ENCODE data around the gene DCLRE1C. TPM values are rescaled to one million over a fixed set of nuclear protein-coding genes. Genes with fewer than 3 reads are reported as not detected.
"Not testable (repeated sequence)": the region's sequence is repeated elsewhere in the genome, so short reads cannot be mapped to it uniquely, and the experiment has no call there.

The DCLRE1C gene
- total RNA-seq, 1 donor from 2014 or later: 15.5 TPM

- intact Hi-C loops (cut with micrococcal nuclease): loop anchor here (1.0 to 10.0 kb wide), 9 partner anchors 8 to 1615 kb away; partner anchors contain the start of genes CDNF, HSPA14, MSANTD7 and NMT2
- no peaks in the 10 kb centered on the region for H3K36me3 Mint-ChIP-seq (ENCODE audit: low read depth)
- DNase-seq (ENCODE audit: low spot score): peak; percentile 91
- H3K4me3 Mint-ChIP-seq: peak within 1 kb of the TSS; percentile 97
- H3K27me3 Mint-ChIP-seq (ENCODE audit: insufficient read depth): no peaks in the 10 kb centered on the region
- peaks cover 22% of the 10 kb centered on the region for H3K4me1 Mint-ChIP-seq (ENCODE audit: low read depth)
- no peaks in the 10 kb centered on the region for H3K9me3 Mint-ChIP-seq
- H3K27ac Mint-ChIP-seq: peak within 1 kb of the TSS; percentile 95
These were observed 5.5 kb upstream of the DCLRE1C start, which contains the start of gene MEIG1 for GRCh38 chr10:14959221-14960057. Gene MEIG1 (plus strand): TSS chr10:14959388. CDS start chr10:14966469, 7,081 bp downstream.

- H3K27me3 Mint-ChIP-seq (ENCODE audit: insufficient read depth): no peaks in the 10 kb centered on the region
- intact Hi-C loops (cut with micrococcal nuclease): loop anchor here (1.0 to 10.0 kb wide), 8 partner anchors 81 to 1614 kb away; partner anchors contain the start of genes CDNF, HSPA14, MSANTD7 and NMT2
- H3K4me1 Mint-ChIP-seq (ENCODE audit: low read depth): peaks cover 25% of the 10 kb centered on the region
- peak overlapping the region; percentile 97 for H3K4me3 Mint-ChIP-seq
- no peak for DNase-seq (ENCODE audit: low spot score)
- no peaks in the 10 kb centered on the region for H3K36me3 Mint-ChIP-seq (ENCODE audit: low read depth)
- no peaks in the 10 kb centered on the region for H3K9me3 Mint-ChIP-seq
- H3K27ac Mint-ChIP-seq: peak overlapping the region; percentile 95
These were observed 5.0 kb upstream of the DCLRE1C start for GRCh38 chr10:14958872-14959220.

- Mint-ChIP-seq H3K27ac (peak overlapping the region; percentile 95), H3K4me3 (peak overlapping the region; percentile 94), H3K9me3 (no peaks in the 10 kb centered on the region), H3K4me1 (ENCODE audit: low read depth) (peaks cover 51% of the 10 kb centered on the region), H3K27me3 (ENCODE audit: insufficient read depth) (no peaks in the 10 kb centered on the region), H3K36me3 (ENCODE audit: low read depth) (peaks cover 12% of the 10 kb centered on the region)
- intact Hi-C loops (cut with micrococcal nuclease): loop anchor here (1.0 to 10.0 kb wide), 8 partner anchors 77 to 1610 kb away; partner anchors contain the start of genes CDNF, HSPA14, MSANTD7 and RPP38
- DNase-seq (ENCODE audit: low spot score): no peak
These were observed 1.0 kb upstream of the DCLRE1C start for GRCh38 chr10:14954934-14955333.

GRCh38 chr10:14953424-14954000, 384 bp downstream of the DCLRE1C start:
- H3K27ac Mint-ChIP-seq: peak overlapping the region; percentile 95
- no peaks in the 10 kb centered on the region for H3K9me3 Mint-ChIP-seq
- intact Hi-C loops (cut with micrococcal nuclease): loop anchor here (5.0 to 10.0 kb wide), 3 partner anchors 306 to 1609 kb away; partner anchors contain the start of gene SEPHS1
- H3K4me1 Mint-ChIP-seq (ENCODE audit: low read depth): peaks cover 58% of the 10 kb centered on the region
- H3K27me3 Mint-ChIP-seq (ENCODE audit: insufficient read depth): no peaks in the 10 kb centered on the region
- peak overlapping the region; percentile 94 for H3K4me3 Mint-ChIP-seq
- peak; percentile 9 for DNase-seq (ENCODE audit: low spot score)
- H3K36me3 Mint-ChIP-seq (ENCODE audit: low read depth): peaks cover 18% of the 10 kb centered on the region

GRCh38 chr10:14952851-14953423, 959 bp downstream of the DCLRE1C start:
- Mint-ChIP-seq H3K4me3 (peak overlapping the region; percentile 94), H3K27ac (peak overlapping the region; percentile 95), H3K9me3 (no peaks in the 10 kb centered on the region), H3K27me3 (ENCODE audit: insufficient read depth) (no peaks in the 10 kb centered on the region), H3K36me3 (ENCODE audit: low read depth) (peaks cover 24% of the 10 kb centered on the region), H3K4me1 (ENCODE audit: low read depth) (peaks cover 55% of the 10 kb centered on the region)
- no peak for DNase-seq (ENCODE audit: low spot score)
- intact Hi-C loops (cut with micrococcal nuclease): loop anchor here (5.0 to 10.0 kb wide), 3 partner anchors 306 to 1608 kb away; partner anchors contain the start of gene SEPHS1

GRCh38 chr10:14949291-14949690, 4.6 kb downstream of the DCLRE1C start:
- no peaks in the 10 kb centered on the region for H3K9me3 Mint-ChIP-seq
- intact Hi-C loops (cut with micrococcal nuclease): no loop called here
- H3K27me3 Mint-ChIP-seq (ENCODE audit: insufficient read depth): no peaks in the 10 kb centered on the region
- DNase-seq (ENCODE audit: low spot score): no peak
- peaks cover 39% of the 10 kb centered on the region for H3K36me3 Mint-ChIP-seq (ENCODE audit: low read depth)
- peak overlapping the region; percentile 63 for H3K27ac Mint-ChIP-seq
- no peak overlapping the region for H3K4me3 Mint-ChIP-seq
- peaks cover 45% of the 10 kb centered on the region for H3K4me1 Mint-ChIP-seq (ENCODE audit: low read depth)

- DNase-seq (ENCODE audit: low spot score): no peak
- peaks cover 43% of the 10 kb centered on the region for H3K36me3 Mint-ChIP-seq (ENCODE audit: low read depth)
- no peak overlapping the region for H3K27ac Mint-ChIP-seq
- intact Hi-C loops (cut with micrococcal nuclease): no loop called here
- H3K4me1 Mint-ChIP-seq (ENCODE audit: low read depth): peaks cover 34% of the 10 kb centered on the region
- no peaks in the 10 kb centered on the region for H3K9me3 Mint-ChIP-seq
- H3K27me3 Mint-ChIP-seq (ENCODE audit: insufficient read depth): no peaks in the 10 kb centered on the region
- H3K4me3 Mint-ChIP-seq: no peak overlapping the region
These were observed 6.6 kb downstream of the DCLRE1C start for GRCh38 chr10:14947268-14947667.

GRCh38 chr10:14945108-14945507, 8.8 kb downstream of the DCLRE1C start:
- H3K27ac Mint-ChIP-seq: no peak overlapping the region
- H3K4me1 Mint-ChIP-seq (ENCODE audit: low read depth): peaks cover 20% of the 10 kb centered on the region
- intact Hi-C loops (cut with micrococcal nuclease): no loop called here
- H3K27me3 Mint-ChIP-seq (ENCODE audit: insufficient read depth): no peaks in the 10 kb centered on the region
- H3K36me3 Mint-ChIP-seq (ENCODE audit: low read depth): peaks cover 36% of the 10 kb centered on the region
- no peak overlapping the region for H3K4me3 Mint-ChIP-seq
- no peak for DNase-seq (ENCODE audit: low spot score)
- no peaks in the 10 kb centered on the region for H3K9me3 Mint-ChIP-seq

- H3K4me3 Mint-ChIP-seq; intact Hi-C loops (cut with micrococcal nuclease); H3K27ac Mint-ChIP-seq; H3K9me3 Mint-ChIP-seq; DNase-seq (ENCODE audit: low spot score); H3K27me3 Mint-ChIP-seq (ENCODE audit: insufficient read depth): not testable (repeated sequence)
- peaks cover 14% of the 10 kb centered on the region for H3K4me1 Mint-ChIP-seq (ENCODE audit: low read depth)
- H3K36me3 Mint-ChIP-seq (ENCODE audit: low read depth): peaks cover 30% of the 10 kb centered on the region
These were observed 11.0 kb downstream of the DCLRE1C start for GRCh38 chr10:14942950-14943338.

- H3K27me3 Mint-ChIP-seq (ENCODE audit: insufficient read depth); H3K9me3 Mint-ChIP-seq; H3K4me3 Mint-ChIP-seq; intact Hi-C loops (cut with micrococcal nuclease); DNase-seq (ENCODE audit: low spot score): not testable (repeated sequence)
- Mint-ChIP-seq H3K4me1 (ENCODE audit: low read depth) (peaks cover 14% of the 10 kb centered on the region), H3K36me3 (ENCODE audit: low read depth) (peaks cover 28% of the 10 kb centered on the region), H3K27ac (peak overlapping the region; percentile 29)
These were observed 11.5 kb downstream of the DCLRE1C start for GRCh38 chr10:14942147-14942949.

GRCh38 chr10:14938971-14939370, 14.9 kb downstream of the DCLRE1C start:
- H3K36me3 Mint-ChIP-seq (ENCODE audit: low read depth): peaks cover 29% of the 10 kb centered on the region
- H3K4me1 Mint-ChIP-seq (ENCODE audit: low read depth); H3K9me3 Mint-ChIP-seq; H3K4me3 Mint-ChIP-seq; DNase-seq (ENCODE audit: low spot score); H3K27me3 Mint-ChIP-seq (ENCODE audit: insufficient read depth); H3K27ac Mint-ChIP-seq; intact Hi-C loops (cut with micrococcal nuclease): not testable (repeated sequence)

- Mint-ChIP-seq H3K27me3 (ENCODE audit: insufficient read depth) (no peaks in the 10 kb centered on the region), H3K9me3 (no peaks in the 10 kb centered on the region), H3K4me1 (ENCODE audit: low read depth) (no peaks in the 10 kb centered on the region), H3K27ac (no peak overlapping the region), H3K4me3 (no peak overlapping the region), H3K36me3 (ENCODE audit: low read depth) (peaks cover 38% of the 10 kb centered on the region)
- DNase-seq (ENCODE audit: low spot score): no peak
- intact Hi-C loops (cut with micrococcal nuclease): no loop called here
These were observed 17.3 kb downstream of the DCLRE1C start for GRCh38 chr10:14936584-14936983.

Data from activated T-helper 1 cell treated with anti-CD3 and anti-CD28 coated beads, Interleukin-12 subunit alpha, Interleukin-12 subunit beta, Interleukin-2, Interleukin-4 antibody, amounts not matched to agents 30 ng/mL and 10 ng/mL and 1 ng/mL, durations not matched to agents 14 hours and 24 hours and 36 hours (primary cell).